K562 (cell line): ENCODE results near the gene ERI2. TPM values are rescaled to one million over a fixed set of nuclear protein-coding genes. Genes with fewer than 3 reads are reported as not detected.

ENCODE experiments used
- ARID1B ChIP-seq: fragments of 450-650 bp; IDR thresholded peaks from 2 replicates; pipeline ENCODE4 v1.6.1; 2016; ENCODE audit warnings: antibody characterized with exemption, mild to moderate bottlenecking, inconsistent platforms
- CAMTA2 ChIP-seq: fragments of 250-450 bp; sonication (Bioruptor Pico); conservative IDR thresholded peaks from 2 replicates; pipeline ENCODE4 v1.5.1; 2022
- CHD2 ChIP-seq: IDR thresholded peaks from 2 replicates; pipeline ENCODE4 v1.6.1; 2011; ENCODE audit warnings: low read depth, low read length
- DPF2 ChIP-seq: fragments of 450-650 bp; IDR thresholded peaks from 2 replicates; pipeline ENCODE4 v1.6.1; 2016
- ESRRB ChIP-seq: fragments of 250-450 bp; sonication (Bioruptor Pico); IDR thresholded peaks from 2 replicates; pipeline ENCODE4 v1.5.0; 2020; ENCODE audit warnings: mild to moderate bottlenecking, moderate library complexity, borderline replicate concordance
- FOS ChIP-seq: IDR thresholded peaks from 3 replicates; pipeline ENCODE4 v1.6.1; 2011; ENCODE audit not compliant: insufficient read length; ENCODE audit errors: extremely low read depth
- FOXM1 ChIP-seq, 2 experiments: fragments of 450-650 bp in 1 of 2; sonication (generic) in 1 of 2; formaldehyde crosslinking in 1 of 2; IDR thresholded peaks; 2 replicates each; pipeline versions ENCODE4 v1.6.1 to v1.9.0; 2017 to 2022; ENCODE audit warnings: low read depth in 2 of 2, mild to moderate bottlenecking in 2 of 2, missing genetic modification reagents in 1 of 2, moderate library complexity in 1 of 2
- GABPB2 ChIP-seq: fragments of 250-450 bp; sonication (Bioruptor Pico); conservative IDR thresholded peaks from 2 replicates; pipeline ENCODE4 v1.5.1; 2021; ENCODE audit warnings: mild to moderate bottlenecking
- HDAC3 ChIP-seq: fragments of 450-650 bp; IDR thresholded peaks from 2 replicates; pipeline ENCODE4 v1.6.1; 2018; ENCODE audit warnings: borderline replicate concordance, mild to moderate bottlenecking, moderate library complexity; ENCODE audit not compliant: partially characterized antibody
- MTA2 ChIP-seq: fragments of 450-650 bp; IDR thresholded peaks from 2 replicates; pipeline ENCODE4 v1.6.1; 2016; ENCODE audit warnings: low read depth
- NR2F6 ChIP-seq: fragments of 450-650 bp; formaldehyde crosslinking; IDR thresholded peaks from 2 replicates; pipeline ENCODE4 v1.4.0; 2020; ENCODE audit warnings: mild to moderate bottlenecking
- SAFB2 ChIP-seq: fragments of 200-400 bp; formaldehyde crosslinking; IDR thresholded peaks from 2 replicates; pipeline ENCODE4 v1.6.1; 2018; ENCODE audit warnings: borderline replicate concordance, low read length, low read depth, moderate library complexity; ENCODE audit not compliant: severe bottlenecking
- SP2 ChIP-seq: IDR thresholded peaks from 2 replicates; pipeline ENCODE4 v1.6.1; 2011; ENCODE audit warnings: mild to moderate bottlenecking, low read depth, low read length, moderate library complexity; ENCODE audit not compliant: poor library complexity, severe bottlenecking; ENCODE audit errors: extremely low read depth
- SREBF2 ChIP-seq: sonication (generic); formaldehyde crosslinking; IDR thresholded peaks from 2 replicates; pipeline ENCODE4 v1.4.0; 2020; ENCODE audit warnings: mild to moderate bottlenecking, missing genetic modification reagents
- TAF1 ChIP-seq: IDR thresholded peaks from 2 replicates; pipeline ENCODE4 v1.6.1; 2011; ENCODE audit warnings: mild to moderate bottlenecking, low read length, moderate library complexity; ENCODE audit not compliant: insufficient read depth, control insufficient read depth, severe bottlenecking; ENCODE audit errors: extremely low read depth
- ZNF696 ChIP-seq: fragments of 250-450 bp; sonication (Bioruptor Pico); conservative IDR thresholded peaks from 2 replicates; pipeline ENCODE4 v1.4.0; 2020; ENCODE audit warnings: mild to moderate bottlenecking, moderate library complexity
- polyA plus RNA-seq, 8 experiments: library from polyadenylated mRNA; depleted of rRNA in 4 of 8; stranded (reverse) in 5 of 8; unstranded in 3 of 8; fragments of >200 nt; fragmentation: Nextera tagmentation in 2 of 8; fragmentation: Illumina TruSeq in 1 of 8; extraction: Ambion mirVana in 2 of 8; extraction: Trizol in 1 of 8; gene quantifications; 2 replicates each; pipeline versions ENCODE4 v1.2.1 to v1.2.3, GENCODE V29; 2011 to 2014; ENCODE audit warnings: inconsistent platforms in 1 of 8, missing spikeins in 1 of 8
- total RNA-seq, 7 experiments: library from RNA; depleted of rRNA in 6 of 7; stranded (reverse); fragments of >200 nt in 6 of 7; fragmentation: Illumina TruSeq in 2 of 7; extraction: Trizol in 2 of 7; gene quantifications; 2 replicates each; pipeline versions ENCODE4 v1.2.1 to v1.2.3, GENCODE V29; 2011 to 2021; ENCODE audit warnings: low replicate concordance in 1 of 7
- TF ChIP-seq, protein P1 (sequence below): IDR thresholded peaks from 2 replicates; pipeline ENCODE4 v1.6.1; 2016; ENCODE audit warnings: missing genetic modification characterization, missing compliant biosample characterization
- TF ChIP-seq, protein P2 (sequence below): fragments of 250-450 bp; sonication (Bioruptor Pico); IDR thresholded peaks from 2 replicates; pipeline ENCODE4 v1.8.0; 2022; ENCODE audit warnings: inconsistent platforms, mild to moderate bottlenecking, moderate library complexity, borderline replicate concordance
- TF ChIP-seq, protein P3 (sequence below): fragments of 200-800 bp; sonication (Bioruptor generic); IDR thresholded peaks from 2 replicates; pipeline ENCODE4 v1.6.1; 2017; ENCODE audit warnings: missing genetic modification characterization, missing compliant biosample characterization
- TF ChIP-seq, protein P4 (sequence below): fragments of 250-450 bp; sonication (Bioruptor Pico); IDR thresholded peaks from 2 replicates; pipeline ENCODE4 v1.4.0; 2020; ENCODE audit warnings: mild to moderate bottlenecking, moderate library complexity

ERI2 gene
- total and polyA plus RNA-seq, 9 of the 15 experiments (the other 6 are each of a cell fraction or from before 2014, with no cell fraction given), result 23.3 to 57.0 (median 48.1) TPM

DNA sequence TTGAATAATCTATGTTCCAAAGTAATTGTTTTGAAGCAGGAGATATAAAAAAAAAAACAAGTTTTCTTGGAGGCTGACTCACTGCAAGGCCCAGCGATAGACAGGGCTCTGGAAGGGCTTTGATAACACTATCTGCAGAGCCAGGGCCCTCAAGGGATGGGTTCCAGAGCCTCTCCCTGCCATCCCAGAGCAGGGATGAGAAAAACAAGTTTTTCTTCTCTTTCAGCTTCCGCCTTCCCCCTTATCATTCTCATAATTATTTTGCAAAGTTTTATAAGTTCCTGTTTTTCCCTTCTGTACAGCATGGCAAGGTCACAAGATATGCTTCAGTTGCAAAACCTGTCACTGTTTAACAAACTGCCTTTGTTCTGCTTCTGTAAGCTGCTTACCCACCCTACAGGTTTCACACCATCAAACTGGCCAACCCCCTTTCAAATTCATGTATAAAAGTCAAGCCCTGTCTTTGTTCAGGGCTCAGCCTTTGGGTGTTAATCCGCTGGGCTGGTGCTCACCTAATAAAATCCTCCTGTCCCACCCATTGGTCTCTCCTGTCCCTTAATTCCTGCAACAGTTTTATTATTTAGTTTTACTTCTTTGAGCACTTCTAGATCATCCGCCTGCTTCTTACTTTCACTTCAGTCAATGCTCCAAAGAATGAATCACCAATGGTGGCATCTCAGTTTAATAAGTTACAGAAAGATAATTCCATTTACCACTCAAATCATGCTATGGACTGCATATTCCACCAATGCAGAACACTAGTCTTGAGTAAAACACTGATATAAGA is 59.0 kb downstream of the ERI2 start (continued):
- TF ChIP-seq, protein P1, sequence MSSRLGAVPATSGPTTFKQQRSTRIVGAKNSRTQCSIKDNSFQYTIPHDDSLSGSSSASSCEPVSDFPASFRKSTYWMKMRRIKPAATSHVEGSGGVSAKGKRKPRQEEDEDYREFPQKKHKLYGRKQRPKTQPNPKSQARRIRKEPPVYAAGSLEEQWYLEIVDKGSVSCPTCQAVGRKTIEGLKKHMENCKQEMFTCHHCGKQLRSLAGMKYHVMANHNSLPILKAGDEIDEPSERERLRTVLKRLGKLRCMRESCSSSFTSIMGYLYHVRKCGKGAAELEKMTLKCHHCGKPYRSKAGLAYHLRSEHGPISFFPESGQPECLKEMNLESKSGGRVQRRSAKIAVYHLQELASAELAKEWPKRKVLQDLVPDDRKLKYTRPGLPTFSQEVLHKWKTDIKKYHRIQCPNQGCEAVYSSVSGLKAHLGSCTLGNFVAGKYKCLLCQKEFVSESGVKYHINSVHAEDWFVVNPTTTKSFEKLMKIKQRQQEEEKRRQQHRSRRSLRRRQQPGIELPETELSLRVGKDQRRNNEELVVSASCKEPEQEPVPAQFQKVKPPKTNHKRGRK, result no peak
- TF ChIP-seq, protein P2, sequence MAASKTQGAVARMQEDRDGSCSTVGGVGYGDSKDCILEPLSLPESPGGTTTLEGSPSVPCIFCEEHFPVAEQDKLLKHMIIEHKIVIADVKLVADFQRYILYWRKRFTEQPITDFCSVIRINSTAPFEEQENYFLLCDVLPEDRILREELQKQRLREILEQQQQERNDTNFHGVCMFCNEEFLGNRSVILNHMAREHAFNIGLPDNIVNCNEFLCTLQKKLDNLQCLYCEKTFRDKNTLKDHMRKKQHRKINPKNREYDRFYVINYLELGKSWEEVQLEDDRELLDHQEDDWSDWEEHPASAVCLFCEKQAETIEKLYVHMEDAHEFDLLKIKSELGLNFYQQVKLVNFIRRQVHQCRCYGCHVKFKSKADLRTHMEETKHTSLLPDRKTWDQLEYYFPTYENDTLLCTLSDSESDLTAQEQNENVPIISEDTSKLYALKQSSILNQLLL (CRISPR knock-in tag), result no peak
- no peak for TF ChIP-seq SREBF2 (CRISPR knock-in tag)
- TF ChIP-seq CHD2, result no peak
- TF ChIP-seq, protein P3, sequence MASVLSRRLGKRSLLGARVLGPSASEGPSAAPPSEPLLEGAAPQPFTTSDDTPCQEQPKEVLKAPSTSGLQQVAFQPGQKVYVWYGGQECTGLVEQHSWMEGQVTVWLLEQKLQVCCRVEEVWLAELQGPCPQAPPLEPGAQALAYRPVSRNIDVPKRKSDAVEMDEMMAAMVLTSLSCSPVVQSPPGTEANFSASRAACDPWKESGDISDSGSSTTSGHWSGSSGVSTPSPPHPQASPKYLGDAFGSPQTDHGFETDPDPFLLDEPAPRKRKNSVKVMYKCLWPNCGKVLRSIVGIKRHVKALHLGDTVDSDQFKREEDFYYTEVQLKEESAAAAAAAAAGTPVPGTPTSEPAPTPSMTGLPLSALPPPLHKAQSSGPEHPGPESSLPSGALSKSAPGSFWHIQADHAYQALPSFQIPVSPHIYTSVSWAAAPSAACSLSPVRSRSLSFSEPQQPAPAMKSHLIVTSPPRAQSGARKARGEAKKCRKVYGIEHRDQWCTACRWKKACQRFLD (CRISPR knock-in tag), result peak; percentile 94
- no peak for TF ChIP-seq ESRRB (CRISPR knock-in tag)
- TF ChIP-seq NR2F6, result no peak
- TF ChIP-seq DPF2, result peak; percentile 99
- peak; percentile 39 for TF ChIP-seq FOS
- TF ChIP-seq HDAC3, result peak; percentile 76
- TF ChIP-seq, protein P4, sequence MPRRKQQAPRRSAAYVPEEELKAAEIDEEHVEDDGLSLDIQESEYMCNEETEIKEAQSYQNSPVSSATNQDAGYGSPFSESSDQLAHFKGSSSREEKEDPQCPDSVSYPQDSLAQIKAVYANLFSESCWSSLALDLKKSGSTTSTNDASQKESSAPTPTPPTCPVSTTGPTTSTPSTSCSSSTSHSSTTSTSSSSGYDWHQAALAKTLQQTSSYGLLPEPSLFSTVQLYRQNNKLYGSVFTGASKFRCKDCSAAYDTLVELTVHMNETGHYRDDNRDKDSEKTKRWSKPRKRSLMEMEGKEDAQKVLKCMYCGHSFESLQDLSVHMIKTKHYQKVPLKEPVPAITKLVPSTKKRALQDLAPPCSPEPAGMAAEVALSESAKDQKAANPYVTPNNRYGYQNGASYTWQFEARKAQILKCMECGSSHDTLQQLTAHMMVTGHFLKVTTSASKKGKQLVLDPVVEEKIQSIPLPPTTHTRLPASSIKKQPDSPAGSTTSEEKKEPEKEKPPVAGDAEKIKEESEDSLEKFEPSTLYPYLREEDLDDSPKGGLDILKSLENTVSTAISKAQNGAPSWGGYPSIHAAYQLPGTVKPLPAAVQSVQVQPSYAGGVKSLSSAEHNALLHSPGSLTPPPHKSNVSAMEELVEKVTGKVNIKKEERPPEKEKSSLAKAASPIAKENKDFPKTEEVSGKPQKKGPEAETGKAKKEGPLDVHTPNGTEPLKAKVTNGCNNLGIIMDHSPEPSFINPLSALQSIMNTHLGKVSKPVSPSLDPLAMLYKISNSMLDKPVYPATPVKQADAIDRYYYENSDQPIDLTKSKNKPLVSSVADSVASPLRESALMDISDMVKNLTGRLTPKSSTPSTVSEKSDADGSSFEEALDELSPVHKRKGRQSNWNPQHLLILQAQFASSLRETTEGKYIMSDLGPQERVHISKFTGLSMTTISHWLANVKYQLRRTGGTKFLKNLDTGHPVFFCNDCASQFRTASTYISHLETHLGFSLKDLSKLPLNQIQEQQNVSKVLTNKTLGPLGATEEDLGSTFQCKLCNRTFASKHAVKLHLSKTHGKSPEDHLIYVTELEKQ (CRISPR knock-in tag), result no peak; the same call in 1 of the 2 replicates
- TF ChIP-seq SAFB2, result no peak
- TF ChIP-seq ARID1B, result peak; percentile 99
- TF ChIP-seq FOXM1 (IDR thresholded peaks at IDR 0.05; ENCODE audit: low read depth), result peak; percentile 96
- TF ChIP-seq FOXM1 (CRISPR knock-in tag; IDR thresholded peaks at IDR 0.05; ENCODE audit: low read depth), result no peak
- no peak for TF ChIP-seq ZNF696 (CRISPR knock-in tag)
- no peak for TF ChIP-seq CAMTA2 (CRISPR knock-in tag)
- TF ChIP-seq TAF1, result peak; percentile 34
- no peak for TF ChIP-seq GABPB2
- TF ChIP-seq MTA2, result peak; percentile 97
- TF ChIP-seq SP2, result no peak
